DOHH2 (cell line): ENCODE results near the gene TMEM63B.

Experiments
- H3F3A ChIP-seq: fragments of 200-600 bp; sonication (generic), shearing (Covaris generic); 2 replicates; pipeline ENCODE4 v1.6.0; 2016; ENCODE audit warnings: antibody characterized with exemption, mild to moderate bottlenecking; ENCODE audit not compliant: control insufficient read depth, insufficient read depth
- H3K27ac ChIP-seq: fragments of 200-600 bp; sonication (generic); 2 replicates; pipeline ENCODE4 v1.5.1; 2014; ENCODE audit warnings: low read depth, mild to moderate bottlenecking, low read length, moderate library complexity
- H3K27me3 ChIP-seq: fragments of 200-600 bp; sonication (generic); 2 replicates; pipeline ENCODE4 v1.6.1; 2014; ENCODE audit warnings: mild to moderate bottlenecking, low read length, mixed read lengths; ENCODE audit not compliant: control insufficient read depth
- H3K36me3 ChIP-seq: fragments of 200-600 bp; sonication (generic); 2 replicates; pipeline ENCODE4 v1.6.1; 2014; ENCODE audit warnings: mild to moderate bottlenecking, low read length, moderate library complexity, mixed read lengths; ENCODE audit not compliant: control insufficient read depth
- H3K4me1 ChIP-seq: fragments of 200-600 bp; sonication (generic); 2 replicates; pipeline ENCODE4 v1.6.1; 2014; ENCODE audit warnings: mild to moderate bottlenecking, low read length, mixed read lengths; ENCODE audit not compliant: control insufficient read depth
- H3K4me2 ChIP-seq: fragments of 200-600 bp; sonication (generic); 2 replicates; pipeline ENCODE4 v1.6.0; 2014; ENCODE audit warnings: mild to moderate bottlenecking, low read length, moderate library complexity
- H3K4me3 ChIP-seq: fragments of 200-600 bp; sonication (generic); 2 replicates; pipeline ENCODE4 v1.5.1; 2014; ENCODE audit warnings: mild to moderate bottlenecking, low read length, mixed read lengths
- H3K79me2 ChIP-seq: fragments of 200-600 bp; sonication (generic); 2 replicates; pipeline ENCODE4 v1.6.1; 2014; ENCODE audit warnings: mild to moderate bottlenecking, low read length, mixed read lengths; ENCODE audit not compliant: control insufficient read depth
- H3K9me2 ChIP-seq: fragments of 200-600 bp; sonication (generic); replicated peaks from 2 replicates; pipeline ENCODE4 v1.6.1; 2014; ENCODE audit warnings: mild to moderate bottlenecking, low read length, mixed read lengths; ENCODE audit not compliant: control insufficient read depth
- H3K9me3 ChIP-seq: fragments of 200-600 bp; sonication (generic); 2 replicates; pipeline ENCODE4 v1.6.1; 2014; ENCODE audit warnings: antibody characterized with exemption, low read length, mixed read lengths; ENCODE audit not compliant: control insufficient read depth, insufficient read depth
- H4K20me1 ChIP-seq: fragments of 200-600 bp; sonication (generic); 2 replicates; pipeline ENCODE4 v1.6.0; 2014; ENCODE audit warnings: low read depth, mild to moderate bottlenecking, antibody characterized with exemption, low read length, moderate library complexity; ENCODE audit not compliant: control insufficient read depth, insufficient read depth
- EZH2phosphoT487 ChIP-seq: fragments of 200-600 bp; sonication (generic); IDR thresholded peaks from 2 replicates; pipeline ENCODE4 v1.6.1; 2017; ENCODE audit warnings: borderline replicate concordance, mild to moderate bottlenecking, antibody characterized with exemption, low read length, moderate library complexity, mixed read lengths
- TF ChIP-seq, protein P1 (sequence below): fragments of 200-600 bp; sonication (generic); IDR thresholded peaks from one replicate; pipeline ENCODE4 v1.5.1; 2014; ENCODE audit warnings: antibody characterized with exemption, mild to moderate bottlenecking, low read depth, low read length; ENCODE audit not compliant: poor library complexity, severe bottlenecking

The TMEM63B gene

DNA sequence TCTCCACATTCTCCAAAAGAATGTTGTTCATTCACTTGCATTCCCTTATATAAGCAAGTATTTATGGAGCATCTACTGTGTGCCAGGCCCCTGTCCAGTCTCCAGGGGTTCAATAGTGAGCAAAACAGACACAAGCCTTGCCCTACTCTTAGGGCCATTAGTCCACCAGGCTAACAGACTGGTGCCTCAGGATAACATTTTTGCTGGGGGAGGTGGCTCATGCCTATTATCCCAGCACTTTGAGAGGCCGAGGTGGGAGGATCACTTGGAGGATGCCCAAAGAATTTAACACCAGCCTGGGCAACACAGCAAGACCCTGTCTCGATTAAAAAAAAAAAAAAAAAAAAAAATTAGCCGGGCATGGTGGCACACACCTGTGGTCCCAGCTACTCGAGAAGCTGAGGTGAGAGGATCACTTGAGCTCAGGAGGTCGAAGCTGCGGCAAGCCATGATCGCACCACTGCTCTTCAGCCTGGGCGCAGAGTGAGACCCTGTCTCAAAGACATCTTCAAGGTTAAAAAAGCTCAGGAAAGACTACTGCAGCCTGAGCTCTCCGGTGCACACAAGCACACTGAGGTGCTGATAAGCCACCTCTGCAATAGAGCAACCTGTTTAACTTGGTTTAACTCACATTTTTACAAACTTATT is 51.2 kb downstream of the TMEM63B start:
- Histone ChIP-seq H3F3A (no peaks in the 10 kb centered on the region; the same call in 1 of the 2 replicates), H3K9me2 (no peaks in the 10 kb centered on the region), H3K27me3 (peaks cover 14% of the 10 kb centered on the region), H3K4me2 (no peak overlapping the region), H3K36me3 (no peaks in the 10 kb centered on the region), H3K4me3 (no peak overlapping the region), H3K9me3 (no peaks in the 10 kb centered on the region), H3K27ac (no peak overlapping the region), H3K79me2 (no peaks in the 10 kb centered on the region), H4K20me1 (no peaks in the 10 kb centered on the region), H3K4me1 (peaks cover 9% of the 10 kb centered on the region)
- TF ChIP-seq, protein P1, sequence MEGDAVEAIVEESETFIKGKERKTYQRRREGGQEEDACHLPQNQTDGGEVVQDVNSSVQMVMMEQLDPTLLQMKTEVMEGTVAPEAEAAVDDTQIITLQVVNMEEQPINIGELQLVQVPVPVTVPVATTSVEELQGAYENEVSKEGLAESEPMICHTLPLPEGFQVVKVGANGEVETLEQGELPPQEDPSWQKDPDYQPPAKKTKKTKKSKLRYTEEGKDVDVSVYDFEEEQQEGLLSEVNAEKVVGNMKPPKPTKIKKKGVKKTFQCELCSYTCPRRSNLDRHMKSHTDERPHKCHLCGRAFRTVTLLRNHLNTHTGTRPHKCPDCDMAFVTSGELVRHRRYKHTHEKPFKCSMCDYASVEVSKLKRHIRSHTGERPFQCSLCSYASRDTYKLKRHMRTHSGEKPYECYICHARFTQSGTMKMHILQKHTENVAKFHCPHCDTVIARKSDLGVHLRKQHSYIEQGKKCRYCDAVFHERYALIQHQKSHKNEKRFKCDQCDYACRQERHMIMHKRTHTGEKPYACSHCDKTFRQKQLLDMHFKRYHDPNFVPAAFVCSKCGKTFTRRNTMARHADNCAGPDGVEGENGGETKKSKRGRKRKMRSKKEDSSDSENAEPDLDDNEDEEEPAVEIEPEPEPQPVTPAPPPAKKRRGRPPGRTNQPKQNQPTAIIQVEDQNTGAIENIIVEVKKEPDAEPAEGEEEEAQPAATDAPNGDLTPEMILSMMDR = no peak
- no peak for TF ChIP-seq EZH2phosphoT487

DNA sequence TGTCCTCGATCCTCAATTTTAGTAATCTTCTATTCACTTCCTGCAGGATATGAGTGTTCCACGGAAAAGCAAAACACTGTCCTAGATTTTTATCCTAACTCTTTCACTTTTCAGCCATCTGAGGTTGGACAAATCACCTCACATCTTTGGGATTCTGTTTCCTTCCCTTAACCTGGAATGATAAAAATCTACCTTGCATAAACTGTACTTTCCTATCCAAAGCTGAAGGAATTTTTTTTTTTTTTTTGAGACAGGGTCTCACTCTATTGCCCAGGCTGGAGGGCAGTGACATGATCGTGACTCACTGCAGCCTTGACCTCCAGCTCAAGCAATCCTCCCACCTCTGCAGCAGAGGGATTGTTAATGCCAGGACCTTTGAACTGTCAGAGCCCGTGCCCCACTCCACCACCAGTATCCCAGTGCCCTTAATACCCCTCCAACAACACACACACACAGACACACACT is 51.8 kb downstream of the TMEM63B start:
- no peak for TF ChIP-seq EZH2phosphoT487
- TF ChIP-seq, protein P1 = no peak
- H4K20me1 ChIP-seq = no peaks in the 10 kb centered on the region
- no peak overlapping the region for H3K4me2 ChIP-seq
- no peaks in the 10 kb centered on the region for H3K36me3 ChIP-seq
- H3K4me3 ChIP-seq = no peak overlapping the region
- H3K9me3 ChIP-seq = no peaks in the 10 kb centered on the region
- no peaks in the 10 kb centered on the region; the same call in 1 of the 2 replicates for H3F3A ChIP-seq
- H3K9me2 ChIP-seq = no peaks in the 10 kb centered on the region
- H3K4me1 ChIP-seq = peaks cover 9% of the 10 kb centered on the region
- H3K27ac ChIP-seq = no peak overlapping the region
- no peaks in the 10 kb centered on the region for H3K79me2 ChIP-seq
- peaks cover 14% of the 10 kb centered on the region for H3K27me3 ChIP-seq

- no peaks in the 10 kb centered on the region for H3K9me3 ChIP-seq
- H3K27ac ChIP-seq = no peak overlapping the region
- H3K36me3 ChIP-seq = no peaks in the 10 kb centered on the region
- no peak overlapping the region for H3K4me3 ChIP-seq
- H3K9me2 ChIP-seq = no peaks in the 10 kb centered on the region
- H3K27me3 ChIP-seq = peaks cover 14% of the 10 kb centered on the region
- no peaks in the 10 kb centered on the region; the same call in 1 of the 2 replicates for H3F3A ChIP-seq
- TF ChIP-seq, protein P1 = no peak
- no peaks in the 10 kb centered on the region for H3K79me2 ChIP-seq
- H4K20me1 ChIP-seq = no peaks in the 10 kb centered on the region
- H3K4me1 ChIP-seq = peaks cover 9% of the 10 kb centered on the region
- no peak overlapping the region for H3K4me2 ChIP-seq
Measured at GRCh38 chr6:44179648-44180047, 52.3 kb downstream of the TMEM63B start.
